GM12874 (cell line): Measurements from ENCODE around the gene HIVEP3.

Experiments
- TF ChIP-seq, protein P1 (sequence below): IDR thresholded peaks from 2 replicates; pipeline ENCODE4 v1.5.1; 2011; ENCODE audit warnings: low read depth, mild to moderate bottlenecking, control low read depth, low read length, moderate library complexity; ENCODE audit not compliant: insufficient read depth

Gene HIVEP3

DNA sequence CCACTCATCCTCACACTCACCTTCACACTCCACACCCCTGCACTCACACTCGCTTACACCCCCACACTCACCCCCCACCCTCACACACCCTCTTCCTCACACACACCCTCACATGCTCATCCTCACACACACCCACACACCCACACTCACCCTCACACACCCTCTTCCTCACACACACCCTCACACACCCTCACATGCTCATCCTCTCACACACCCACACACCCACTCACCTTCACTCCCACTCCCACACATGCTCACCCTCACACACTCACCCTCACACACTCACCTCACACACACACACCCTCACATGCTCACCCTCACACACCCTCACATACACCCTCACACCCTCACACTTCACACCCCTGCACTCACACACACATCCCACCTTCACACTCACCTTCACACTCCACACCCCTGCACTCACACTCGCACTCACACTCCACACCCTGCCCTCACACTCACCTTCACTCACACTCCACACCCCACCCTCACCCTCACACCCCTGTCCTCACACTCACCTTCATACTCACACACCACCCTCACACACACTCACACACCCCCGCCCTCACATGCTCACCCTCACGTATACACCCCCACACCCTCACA lies 391.7 kb downstream of the HIVEP3 start:
- TF ChIP-seq, protein P1, sequence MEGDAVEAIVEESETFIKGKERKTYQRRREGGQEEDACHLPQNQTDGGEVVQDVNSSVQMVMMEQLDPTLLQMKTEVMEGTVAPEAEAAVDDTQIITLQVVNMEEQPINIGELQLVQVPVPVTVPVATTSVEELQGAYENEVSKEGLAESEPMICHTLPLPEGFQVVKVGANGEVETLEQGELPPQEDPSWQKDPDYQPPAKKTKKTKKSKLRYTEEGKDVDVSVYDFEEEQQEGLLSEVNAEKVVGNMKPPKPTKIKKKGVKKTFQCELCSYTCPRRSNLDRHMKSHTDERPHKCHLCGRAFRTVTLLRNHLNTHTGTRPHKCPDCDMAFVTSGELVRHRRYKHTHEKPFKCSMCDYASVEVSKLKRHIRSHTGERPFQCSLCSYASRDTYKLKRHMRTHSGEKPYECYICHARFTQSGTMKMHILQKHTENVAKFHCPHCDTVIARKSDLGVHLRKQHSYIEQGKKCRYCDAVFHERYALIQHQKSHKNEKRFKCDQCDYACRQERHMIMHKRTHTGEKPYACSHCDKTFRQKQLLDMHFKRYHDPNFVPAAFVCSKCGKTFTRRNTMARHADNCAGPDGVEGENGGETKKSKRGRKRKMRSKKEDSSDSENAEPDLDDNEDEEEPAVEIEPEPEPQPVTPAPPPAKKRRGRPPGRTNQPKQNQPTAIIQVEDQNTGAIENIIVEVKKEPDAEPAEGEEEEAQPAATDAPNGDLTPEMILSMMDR = no peak

DNA sequence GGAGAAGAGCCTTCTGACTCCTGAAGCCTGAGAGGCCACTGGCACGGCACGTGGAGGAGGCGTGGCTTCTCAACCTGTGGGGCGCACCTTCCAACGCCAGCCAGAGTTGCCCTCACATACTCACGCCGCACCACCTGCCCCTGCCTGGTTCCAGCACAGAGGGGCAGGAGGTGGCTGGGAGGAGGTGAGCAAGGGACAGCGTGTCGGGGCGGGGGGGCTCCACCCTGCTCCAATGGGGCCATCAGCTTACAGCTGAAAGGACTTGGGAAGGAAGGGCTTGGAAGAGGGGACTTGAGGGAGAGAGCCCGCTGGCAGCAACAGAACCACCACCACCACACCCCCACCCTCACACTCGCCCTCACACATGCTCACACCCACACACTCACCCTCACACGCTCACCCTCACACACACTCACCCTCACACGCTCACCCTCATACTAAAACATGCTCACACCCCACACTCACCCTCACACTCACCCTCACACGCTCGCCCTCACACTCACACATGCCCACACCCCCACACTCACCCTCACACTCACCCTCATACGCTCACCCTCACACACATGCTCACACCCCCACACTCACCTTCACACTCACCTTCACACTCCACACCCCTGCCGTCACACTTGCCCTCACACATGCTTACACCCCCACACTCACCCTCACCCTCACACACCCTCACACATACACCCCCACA lies 392.7 kb downstream of the HIVEP3 start:
- TF ChIP-seq, protein P1 = no peak

DNA sequence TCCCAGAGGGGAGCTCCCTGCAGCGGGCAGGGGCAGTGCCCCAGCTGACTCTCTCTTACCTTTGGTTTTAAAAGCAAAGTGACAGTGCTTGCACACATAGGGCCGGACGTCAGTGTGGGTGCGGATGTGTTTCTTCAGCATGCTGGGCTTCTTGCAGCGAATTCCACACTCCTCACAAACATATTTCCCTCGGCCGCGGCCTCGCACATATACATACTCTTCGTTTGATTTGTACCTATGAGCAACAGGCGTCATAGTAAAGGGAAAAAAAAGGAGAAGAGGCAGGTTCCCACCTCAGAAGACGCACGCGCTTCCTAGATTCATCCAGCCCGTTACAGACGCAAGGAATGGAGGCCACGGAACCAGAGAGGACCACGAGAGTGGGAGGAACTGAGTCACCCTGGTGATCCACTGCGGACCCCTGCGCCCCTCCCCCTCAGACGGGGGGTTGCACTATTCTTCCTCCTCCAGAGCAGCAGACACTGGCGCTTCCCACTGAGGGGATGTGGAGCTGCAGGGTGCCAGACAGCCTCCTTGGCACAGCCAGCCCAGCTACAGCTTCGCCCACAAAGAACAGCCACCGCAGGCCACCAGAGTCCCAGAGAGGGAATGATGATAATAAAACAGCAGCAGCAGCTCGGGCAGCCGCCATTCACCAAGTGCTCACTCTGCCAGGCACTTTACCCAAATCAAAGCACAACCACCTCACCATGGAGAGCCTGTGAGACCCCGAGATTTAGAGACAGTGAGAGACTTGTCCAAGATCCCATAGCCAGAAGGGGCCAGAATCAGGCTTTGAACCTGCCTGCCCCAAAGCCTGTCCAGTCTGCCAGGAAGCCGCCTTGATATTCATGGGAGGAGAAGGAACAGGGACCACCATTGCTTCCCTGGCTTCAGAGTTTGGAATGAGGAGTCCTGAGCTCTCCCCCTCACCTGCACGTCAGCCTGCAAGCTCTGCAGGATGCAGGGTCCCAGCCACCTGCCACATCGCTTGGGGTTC lies 393.7 kb downstream of the HIVEP3 start:
- TF ChIP-seq, protein P1 = no peak

DNA sequence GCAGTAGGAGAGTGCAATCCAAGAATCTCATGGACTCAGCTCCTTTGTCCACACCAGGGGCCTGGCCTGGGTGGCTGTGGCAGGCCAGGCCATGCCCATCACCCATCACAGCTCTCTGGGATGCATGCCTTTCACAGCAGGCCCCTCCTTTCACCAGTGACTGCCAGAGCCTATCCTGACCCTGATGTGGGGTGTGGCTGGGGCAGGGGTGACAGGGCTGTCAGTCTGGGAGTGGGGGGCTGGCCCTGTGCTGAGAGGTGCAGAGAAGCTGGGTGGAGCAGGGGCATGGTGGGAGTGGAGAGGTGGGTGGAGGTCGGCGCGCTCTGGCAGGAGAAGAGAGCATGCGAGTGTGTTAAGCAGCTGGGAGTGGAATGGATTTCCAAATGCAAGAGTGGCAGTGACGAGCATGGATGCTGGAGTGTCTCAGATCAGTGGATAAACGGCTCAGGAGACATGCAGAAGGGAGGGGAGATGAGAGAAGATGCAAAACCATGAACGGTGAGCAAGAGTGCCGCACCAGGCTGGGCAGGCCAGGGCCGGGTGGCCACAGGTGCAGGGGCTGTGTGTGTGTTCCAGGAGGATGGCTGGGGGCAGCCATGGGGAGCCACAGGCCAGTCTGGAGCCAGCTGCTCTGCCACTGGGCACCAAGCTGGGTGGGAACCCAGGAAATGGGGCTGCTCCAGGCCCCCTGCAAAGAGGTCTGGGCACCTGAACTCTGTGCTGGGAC lies 394.6 kb downstream of the HIVEP3 start:
- TF ChIP-seq, protein P1 = no peak

DNA sequence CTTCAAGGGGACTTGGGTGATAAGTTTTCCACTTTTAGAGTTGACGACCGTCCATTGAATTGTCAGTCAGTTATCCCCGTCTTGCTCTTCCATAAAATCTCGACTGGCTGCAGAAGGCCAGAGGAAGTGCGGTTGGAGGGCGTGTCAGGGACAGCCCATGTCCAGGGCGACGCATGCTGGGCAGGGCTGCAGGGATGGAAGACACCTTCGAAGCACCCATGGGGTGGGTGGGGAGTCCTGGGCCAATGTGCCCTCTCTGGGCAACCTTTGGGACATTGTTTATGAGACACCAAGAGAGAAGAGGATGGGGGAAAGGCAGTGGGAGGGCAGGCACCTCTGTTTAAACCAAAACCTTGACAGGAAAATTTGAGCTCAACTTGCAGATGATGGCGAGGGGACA lies 395.7 kb downstream of the HIVEP3 start:
- TF ChIP-seq, protein P1 = no peak

DNA sequence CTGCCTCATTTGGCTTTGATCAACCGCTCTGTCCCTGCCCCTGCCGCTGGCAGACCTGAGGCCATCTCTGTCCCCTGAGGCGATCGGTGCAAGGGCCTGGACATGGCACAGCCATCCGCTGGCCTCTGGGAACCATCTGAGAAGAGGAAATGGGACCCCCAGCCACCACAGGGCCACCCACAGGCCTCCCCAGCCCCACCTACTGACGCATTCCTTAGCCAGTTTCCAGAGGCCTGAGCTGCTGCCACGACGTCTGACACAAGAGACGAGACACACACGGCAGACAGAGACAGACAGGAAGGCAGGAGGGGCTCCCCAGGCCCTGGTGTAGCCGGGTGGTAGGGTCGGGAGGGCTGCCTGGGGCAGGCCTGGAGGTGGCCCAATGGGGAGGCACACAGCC lies 397.0 kb downstream of the HIVEP3 start:
- TF ChIP-seq, protein P1 = no peak
